HepG2 (cell line): Measurements from ENCODE around the gene SCARF1. TPM values are rescaled to one million over a fixed set of nuclear protein-coding genes. Genes with fewer than 3 reads are reported as not detected.

Experiments used
- ATF6 ChIP-seq: sonication (generic); formaldehyde crosslinking; conservative IDR thresholded peaks from 2 replicates; pipeline ENCODE4 v1.4.0; 2020; ENCODE audit warnings: missing genetic modification reagents
- GTF2F1 ChIP-seq: fragments of 150-350 bp; IDR thresholded peaks from 2 replicates; pipeline ENCODE4 v1.6.1; 2014; ENCODE audit warnings: low read length
- MED1 ChIP-seq: sonication (generic); formaldehyde crosslinking; IDR thresholded peaks from 2 replicates; pipeline ENCODE4 v1.4.0; 2020; ENCODE audit warnings: missing genetic modification reagents
- NCOA5 ChIP-seq: sonication (generic); formaldehyde crosslinking; IDR thresholded peaks from 2 replicates; pipeline ENCODE4 v1.4.0; 2020; ENCODE audit warnings: missing genetic modification reagents
- PHF20 ChIP-seq: sonication (generic); formaldehyde crosslinking; IDR thresholded peaks from 2 replicates; pipeline ENCODE4 v1.5.0; 2020; ENCODE audit warnings: mild to moderate bottlenecking, missing genetic modification reagents
- PHF21A ChIP-seq: sonication (generic); formaldehyde crosslinking; IDR thresholded peaks from 2 replicates; pipeline ENCODE4 v1.5.0; 2020; ENCODE audit warnings: mild to moderate bottlenecking, missing genetic modification reagents
- REL ChIP-seq: sonication (generic); formaldehyde crosslinking; conservative IDR thresholded peaks from 2 replicates; pipeline ENCODE4 v1.8.0; 2022; ENCODE audit warnings: mild to moderate bottlenecking, missing genetic modification reagents, moderate library complexity
- REST ChIP-seq, 2 experiments: IDR thresholded peaks; 2 replicates each; pipeline ENCODE4 v1.6.1; 2011 to 2012; ENCODE audit warnings: low read length in 2 of 2, borderline replicate concordance in 1 of 2, low read depth in 1 of 2, mild to moderate bottlenecking in 1 of 2, moderate library complexity in 1 of 2
- SIX1 ChIP-seq: sonication (generic); formaldehyde crosslinking; IDR thresholded peaks from 2 replicates; pipeline ENCODE4 v1.4.0; 2020; ENCODE audit warnings: missing genetic modification reagents, borderline replicate concordance
- ZBTB10 ChIP-seq: sonication (generic); formaldehyde crosslinking; IDR thresholded peaks from 2 replicates; pipeline ENCODE4 v1.4.0; 2020; ENCODE audit warnings: missing genetic modification reagents, borderline replicate concordance
- ZFX ChIP-seq: sonication (generic); formaldehyde crosslinking; IDR thresholded peaks from 2 replicates; pipeline ENCODE4 v1.4.0; 2020; ENCODE audit warnings: mild to moderate bottlenecking, low read depth, missing genetic modification reagents, moderate library complexity
- ZHX2 ChIP-seq, 2 experiments: sonication (generic) in 1 of 2; formaldehyde crosslinking in 1 of 2; IDR thresholded peaks; 2 replicates each; pipeline versions ENCODE4 v1.6.1 to v1.9.0; 2014 to 2022; ENCODE audit warnings: antibody characterized with exemption in 1 of 2, borderline replicate concordance in 1 of 2, inconsistent platforms in 1 of 2, low read depth in 1 of 2, missing genetic modification reagents in 1 of 2
- ZNF468 ChIP-seq: sonication (generic); formaldehyde crosslinking; IDR thresholded peaks from 2 replicates; pipeline ENCODE4 v1.8.0; 2022; ENCODE audit warnings: mild to moderate bottlenecking, moderate library complexity, missing genetic modification reagents
- ZNF850 ChIP-seq: sonication (generic); formaldehyde crosslinking; conservative IDR thresholded peaks from 2 replicates; pipeline ENCODE4 v1.9.0; 2021; ENCODE audit warnings: mild to moderate bottlenecking, missing genetic modification reagents
- polyA plus RNA-seq, 8 experiments: library from polyadenylated mRNA; depleted of rRNA in 3 of 8; stranded (reverse) in 7 of 8; unstranded in 1 of 8; fragments of >200 nt; fragmentation: Illumina TruSeq in 4 of 8; extraction: Trizol in 4 of 8; gene quantifications; 2 replicates each; pipeline versions ENCODE4 v1.2.1 to v1.2.3, GENCODE V29; 2011 to 2016; ENCODE audit warnings: low read depth in 4 of 8, missing spikeins in 1 of 8, mixed read lengths in 1 of 8; ENCODE audit not compliant: insufficient read depth in 1 of 8
- total RNA-seq, 5 experiments: library from RNA; depleted of rRNA; stranded (reverse); fragments of >200 nt; fragmentation: Illumina TruSeq; extraction: Trizol; gene quantifications; 2 replicates each; pipeline ENCODE4 v1.2.3, GENCODE V29; 2016; ENCODE audit warnings: low read depth in 1 of 5

The SCARF1 gene
- total and polyA plus RNA-seq, 2 of the 13 experiments (the other 11 are each of a cell fraction or from before 2014, with no cell fraction given), result 0.24 to 0.71 TPM

- TF ChIP-seq REST (IDR thresholded peaks at IDR 0.05; ENCODE audit: borderline replicate concordance in 1 of 2, low read depth in 1 of 2, low read length in 2 of 2), result no peak
- TF ChIP-seq ZHX2 (IDR thresholded peaks at IDR 0.05; ENCODE audit: low read depth), result no peak; the same call in 1 of the 2 replicates
- TF ChIP-seq ZHX2 (CRISPR knock-in tag; IDR thresholded peaks at IDR 0.05; ENCODE audit: borderline replicate concordance), result no peak
- 0 out of 2 replicates have a peak, but pooled peaks have one; percentile 38 for TF ChIP-seq PHF21A (CRISPR knock-in tag)
- no peak for TF ChIP-seq ATF6 (CRISPR knock-in tag)
- TF ChIP-seq SIX1 (CRISPR knock-in tag), result no peak
- TF ChIP-seq GTF2F1, result no peak
- no peak for TF ChIP-seq ZBTB10
- TF ChIP-seq ZNF850 (CRISPR knock-in tag), result no peak
- peak; percentile 72 for TF ChIP-seq MED1
- no peak for TF ChIP-seq PHF20 (CRISPR knock-in tag)
- peak; percentile 77 for TF ChIP-seq ZFX (CRISPR knock-in tag)
- no peak for TF ChIP-seq REL (CRISPR knock-in tag)
- no peak for TF ChIP-seq ZNF468 (CRISPR knock-in tag)
- no peak for TF ChIP-seq NCOA5 (CRISPR knock-in tag)
Measured at GRCh38 chr17:1606352-1606985, 39.1 kb downstream of the SCARF1 start (continued).
